Measurements from ENCODE around the gene HTR6.

GRCh38 chr1:19717467-19717866 is 52.8 kb downstream of the HTR6 start:
- TF ChIP-seq CTCF (IDR thresholded peaks at IDR 0.05) = no peak
- TF ChIP-seq SIN3A (IDR thresholded peaks at IDR 0.05; ENCODE audit: borderline replicate concordance, insufficient read depth, low read depth, low read length) = no peak

Measured in Panc1 (cell line).